Renal cortical epithelial cell (primary cell): ENCODE measurements around the gene PRKN. TPM values are rescaled to one million over a fixed set of nuclear protein-coding genes. Genes with fewer than 3 reads are reported as not detected.
"Not testable (repeated sequence)": the region's sequence is repeated elsewhere in the genome, so short reads cannot be mapped to it uniquely, and the experiment has no call there.

Experiments
- DNase-seq: peaks from one replicate; pipeline ENCODE4 v3.0.0-alpha.2; 2011; ENCODE audit warnings: low read depth
- total RNA-seq: library from RNA; depleted of rRNA; stranded (reverse); fragments of >200 nt; gene quantifications from 2 replicates; pipeline ENCODE4 v1.2.3, GENCODE V29; 2014

The PRKN gene
- total RNA-seq, 1 donor from 2014 or later: 3.6 TPM

GRCh38 chr6:161356167-161356854 is 1371.3 kb downstream of the PRKN start:
- no peak for DNase-seq

DNA sequence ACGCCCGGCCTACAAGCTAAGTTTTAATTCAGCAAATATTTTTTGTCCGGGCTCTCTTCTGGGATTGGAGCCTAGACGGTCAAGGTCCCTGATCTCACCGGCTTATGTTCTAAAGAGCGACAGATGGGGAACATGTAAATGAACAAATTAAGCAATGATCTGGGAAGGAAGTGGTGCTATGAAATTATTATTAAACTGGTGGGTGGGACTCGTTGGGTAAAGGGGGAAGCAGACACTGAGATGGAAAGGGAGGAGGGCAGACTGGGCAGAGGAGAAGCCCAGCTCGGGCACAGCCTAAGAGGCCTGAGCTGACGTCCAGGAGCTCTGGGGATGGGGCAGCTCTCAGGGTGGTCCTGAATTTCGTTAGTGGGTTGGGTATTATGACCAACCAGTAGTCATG is 1371.9 kb downstream of the PRKN start:
- DNase-seq: no peak

DNA sequence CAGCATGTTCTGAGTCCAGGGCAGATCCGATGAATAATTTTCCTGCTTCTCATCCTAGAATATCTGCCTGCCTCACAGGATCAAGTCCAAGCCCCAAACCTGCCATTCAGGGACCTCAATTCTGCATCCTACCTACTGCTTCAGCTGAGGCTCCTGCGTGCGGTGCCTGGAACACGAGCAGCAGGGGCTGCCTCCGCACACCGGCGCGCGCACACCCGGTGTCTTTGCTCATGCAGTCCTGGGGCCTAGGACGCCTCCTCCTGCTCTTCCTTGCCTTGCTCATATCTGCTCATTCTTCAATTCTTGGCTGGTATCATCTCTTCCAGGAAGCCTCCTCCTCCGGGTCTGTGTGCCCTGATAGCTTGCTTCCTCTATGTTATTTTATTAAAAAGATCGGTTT is 1372.6 kb downstream of the PRKN start:
- DNase-seq: no peak

GRCh38 chr6:161354276-161354840 is 1373.2 kb downstream of the PRKN start:
- DNase-seq: no peak

DNA sequence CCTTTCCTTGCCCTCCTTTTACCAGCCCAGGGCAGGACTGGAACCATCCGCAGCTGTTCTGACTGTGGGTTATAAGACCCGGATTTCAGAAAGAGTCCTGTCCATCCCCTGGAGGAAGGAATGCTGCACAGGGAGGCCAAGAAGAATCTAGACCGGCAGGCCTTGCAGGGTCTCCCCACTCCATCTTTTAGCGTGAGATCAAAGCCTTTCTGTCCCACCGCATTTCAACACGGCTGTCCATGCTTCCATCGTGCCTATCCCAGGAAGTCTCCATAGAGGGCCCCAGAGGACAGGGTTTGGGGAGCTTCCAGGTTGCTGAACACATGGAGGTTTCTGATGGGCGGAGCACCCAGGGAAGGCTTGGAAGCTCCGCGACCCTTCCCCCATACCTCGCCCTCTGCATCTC is 1374.4 kb downstream of the PRKN start:
- peak; percentile 14 for DNase-seq

- DNase-seq: no peak
These were observed 1375.7 kb downstream of the PRKN start for GRCh38 chr6:161351858-161352257.

GRCh38 chr6:161349886-161350285 is 1377.7 kb downstream of the PRKN start:
- no peak for DNase-seq

- DNase-seq: no peak
These were observed 1379.0 kb downstream of the PRKN start for GRCh38 chr6:161348628-161348994.

DNA sequence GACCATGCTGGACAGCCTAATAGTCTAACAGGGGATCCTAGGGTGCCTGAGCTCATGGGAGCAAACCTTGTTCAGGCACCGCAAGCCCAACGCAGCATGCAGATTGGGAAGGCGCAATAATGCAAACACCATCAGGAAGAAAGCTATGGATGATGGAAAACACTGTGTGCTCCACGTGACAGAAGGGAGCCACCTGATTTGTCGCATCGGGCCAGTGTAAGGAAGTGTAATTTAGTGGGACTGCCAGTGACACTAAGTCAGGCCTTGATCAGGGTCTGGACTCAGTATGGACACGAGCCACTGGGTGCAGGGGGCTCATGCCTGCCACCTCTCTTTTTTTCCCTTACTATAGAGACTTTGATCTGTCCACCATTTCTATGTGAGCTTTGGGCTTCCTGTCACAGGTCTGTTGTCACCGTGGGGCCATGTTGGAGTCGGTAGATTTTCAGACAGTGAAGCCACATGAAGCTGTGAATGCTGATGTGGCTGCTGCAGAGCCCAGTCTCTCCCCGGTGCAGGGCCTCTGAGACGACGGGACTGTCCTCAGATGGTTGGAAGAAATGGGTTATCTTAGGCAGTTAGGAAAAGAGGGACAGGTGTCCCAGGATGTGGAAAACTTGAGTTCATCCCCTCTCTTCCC is 1379.5 kb downstream of the PRKN start:
- DNase-seq: no peak

GRCh38 chr6:161347125-161347524 is 1380.4 kb downstream of the PRKN start:
- DNase-seq: no peak

DNA sequence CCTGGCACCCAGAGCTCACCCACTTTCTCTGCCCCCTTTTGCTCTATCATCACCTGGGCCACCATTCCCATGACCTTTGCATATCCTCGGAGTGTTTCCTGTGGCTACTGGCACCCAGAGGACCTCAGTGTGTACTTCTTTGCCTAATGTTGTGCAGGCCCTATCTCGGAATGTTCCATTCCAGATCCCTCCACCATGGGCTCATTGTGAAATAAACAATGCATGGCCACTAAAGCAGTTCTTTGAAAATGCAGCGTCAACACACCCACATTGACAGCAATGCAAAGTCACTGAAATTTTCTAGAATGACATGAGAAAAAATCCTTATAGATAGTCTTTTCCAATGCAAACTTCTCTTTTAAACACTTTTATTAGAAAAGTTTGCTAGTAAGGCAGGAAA is 1380.8 kb downstream of the PRKN start:
- no peak for DNase-seq

DNA sequence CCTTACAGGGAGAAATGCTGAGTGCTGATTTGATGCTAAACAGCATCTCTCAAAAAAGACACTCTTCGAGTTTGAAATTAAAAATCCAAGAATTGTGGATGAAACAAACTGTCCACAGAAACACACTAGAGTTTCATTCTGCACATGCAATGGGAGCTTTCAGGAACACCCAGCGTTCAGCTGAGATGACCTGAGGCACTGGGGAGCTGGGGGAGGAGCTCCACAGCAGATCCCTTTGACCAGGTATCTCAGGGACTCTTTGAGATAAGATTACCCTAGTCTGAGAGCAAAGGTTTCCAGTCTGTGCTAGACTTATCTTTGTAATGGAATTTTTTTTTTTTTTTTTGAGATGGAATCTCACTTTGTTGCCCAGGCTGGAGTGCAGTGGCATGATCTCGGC is 1382.9 kb downstream of the PRKN start:
- DNase-seq: no peak

DNA sequence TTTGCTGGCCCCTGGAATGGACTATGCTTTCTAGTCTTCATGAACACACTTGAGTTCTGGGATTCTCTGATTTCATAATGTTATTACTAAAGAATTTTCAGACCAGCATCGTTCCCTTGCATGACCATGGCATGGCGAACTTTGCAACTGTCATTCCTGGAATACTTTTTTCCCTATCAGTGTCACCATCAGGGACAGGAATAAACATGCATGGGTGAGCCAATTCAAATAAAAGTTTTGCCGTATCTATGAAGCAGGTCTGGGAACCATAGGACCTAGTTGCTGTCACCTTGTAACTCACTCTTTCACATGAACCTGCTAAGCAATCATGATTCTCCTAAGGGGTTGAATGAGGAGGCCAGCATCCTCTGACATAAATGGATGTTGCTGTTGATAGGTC is 1385.5 kb downstream of the PRKN start:
- DNase-seq: no peak

DNA sequence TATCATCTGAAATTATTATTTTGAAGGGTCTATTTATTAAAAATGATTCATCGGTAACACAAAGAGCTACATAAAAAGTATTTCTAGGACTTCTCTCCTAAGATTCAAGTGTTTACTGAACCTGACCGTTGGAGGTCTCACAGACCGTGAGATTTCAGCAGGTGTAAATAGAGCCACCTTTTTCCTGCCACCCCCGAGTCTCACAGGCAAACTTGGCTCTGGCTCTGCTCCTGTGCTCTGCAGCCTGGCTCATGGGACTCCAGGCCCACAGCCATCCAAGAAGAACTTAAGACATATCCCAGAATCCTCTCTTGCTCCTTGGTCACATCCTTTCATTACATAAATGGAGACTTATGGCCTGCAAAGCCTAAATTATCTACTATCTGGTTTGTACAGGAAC is 1385.9 kb downstream of the PRKN start:
- no peak for DNase-seq

- DNase-seq: no peak
These were observed 1389.6 kb downstream of the PRKN start for GRCh38 chr6:161338015-161338414.

DNA sequence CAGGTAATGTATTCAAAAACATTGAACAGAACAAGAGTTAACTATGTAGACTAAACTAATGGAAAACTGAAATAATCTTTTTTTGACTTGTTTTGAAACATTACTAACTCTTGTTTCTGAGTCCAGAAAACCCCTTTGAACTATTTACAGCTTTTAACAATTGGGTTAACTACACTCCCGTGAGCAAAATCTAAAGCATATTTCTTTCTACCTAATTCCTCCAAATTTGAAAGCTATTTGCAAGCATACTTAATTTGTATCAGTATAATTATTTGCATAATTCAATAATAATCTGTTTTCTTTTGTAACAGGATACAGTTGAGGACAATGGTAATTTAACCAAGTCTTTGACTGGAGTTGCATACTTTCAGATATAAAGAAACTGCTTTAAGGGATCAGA is 1391.1 kb downstream of the PRKN start:
- no peak for DNase-seq

DNA sequence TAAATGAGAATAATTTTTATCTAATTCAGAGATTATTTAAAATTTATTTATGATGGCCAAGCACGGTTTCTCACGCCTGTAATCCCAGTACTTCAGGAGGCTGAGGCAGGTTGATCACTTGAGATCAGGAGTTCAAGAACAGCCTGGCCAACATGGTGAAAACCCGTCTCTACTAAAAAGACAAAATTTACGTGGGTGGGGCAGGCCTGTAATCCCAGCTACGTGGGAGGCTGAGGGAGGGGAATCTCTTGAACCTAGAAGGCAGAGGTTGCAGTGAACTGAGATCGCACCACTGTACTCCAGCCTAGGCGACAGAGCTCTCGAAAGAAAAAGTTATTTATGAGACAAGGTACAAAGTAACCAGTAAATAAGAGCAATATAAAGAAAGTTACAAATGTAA is 1394.2 kb downstream of the PRKN start:
- DNase-seq: no peak

- DNase-seq: not testable (repeated sequence)
These were observed 1396.0 kb downstream of the PRKN start for GRCh38 chr6:161331402-161332081.

- peak; percentile 2 for DNase-seq
These were observed 1400.1 kb downstream of the PRKN start for GRCh38 chr6:161327360-161327953.

DNA sequence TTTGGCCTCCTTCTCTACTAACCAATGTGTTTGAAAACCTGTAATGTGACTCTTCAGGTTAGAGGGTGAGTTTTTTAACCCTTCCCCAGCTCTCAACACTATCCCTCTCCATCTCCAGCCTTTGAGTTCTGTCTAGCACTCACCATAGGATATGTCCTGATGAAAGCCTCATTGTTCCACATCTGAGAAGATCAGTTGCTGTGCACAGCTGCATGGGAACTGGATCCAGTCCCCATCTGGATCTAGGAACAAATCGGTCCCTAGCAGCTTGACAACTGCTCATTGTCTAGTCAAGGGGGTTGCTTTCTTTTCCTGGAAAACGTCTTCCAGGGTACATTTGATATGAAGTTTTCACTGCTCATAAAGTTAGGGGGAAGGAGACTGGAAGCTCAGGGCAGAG is 1408.3 kb downstream of the PRKN start:
- no peak for DNase-seq

DNA sequence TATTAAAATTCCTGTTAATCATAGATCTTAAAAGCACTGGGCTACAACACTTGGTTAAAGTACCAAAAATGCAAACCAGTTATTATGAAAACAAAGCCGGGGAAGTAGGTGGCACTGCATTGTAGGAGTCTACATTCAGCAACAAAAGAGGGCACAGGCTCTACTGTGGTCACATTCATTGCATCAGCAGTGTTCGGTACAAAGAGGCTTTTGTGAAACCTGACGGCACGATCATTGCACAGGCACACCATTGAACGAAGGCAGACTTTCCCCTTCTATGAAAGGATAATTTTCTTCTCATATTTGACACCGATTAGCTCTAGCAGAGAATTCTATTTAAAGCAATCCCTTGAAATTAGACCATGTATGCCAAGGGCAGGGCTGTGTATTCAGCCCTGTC is 1409.1 kb downstream of the PRKN start:
- DNase-seq: no peak

DNA sequence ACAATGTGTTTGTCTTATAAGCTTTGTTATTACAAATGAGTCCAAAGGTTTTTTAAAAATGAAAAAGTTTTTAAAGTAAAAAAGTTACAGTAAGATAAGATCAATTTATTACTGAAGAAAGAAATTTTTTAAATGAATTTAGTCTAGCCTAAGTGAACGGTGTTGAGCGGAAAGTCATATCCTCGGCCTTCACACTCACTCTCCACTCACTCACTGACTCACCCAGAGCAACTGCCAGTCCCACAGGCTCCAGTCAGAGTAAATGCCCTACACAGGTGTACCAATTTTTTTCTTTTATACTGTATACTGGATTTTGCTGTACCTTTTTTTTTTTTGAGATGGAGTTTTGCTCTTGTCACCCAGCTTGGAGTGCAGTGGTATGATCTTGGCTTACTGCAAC is 1411.0 kb downstream of the PRKN start:
- DNase-seq: no peak
